Fibroblast of villous mesenchyme (primary cell): Measurements from ENCODE around the gene HNRNPM. TPM values are rescaled to one million over a fixed set of nuclear protein-coding genes. Genes with fewer than 3 reads are reported as not detected.

ENCODE experiments used
- DNase-seq: peaks from one replicate; pipeline ENCODE4 v3.0.0-alpha.2; 2010; ENCODE audit warnings: low read depth
- H3K4me3 ChIP-seq: 2 replicates; pipeline ENCODE4 v1.5.1; 2011; ENCODE audit warnings: low read depth, mild to moderate bottlenecking, low read length
- CTCF ChIP-seq: IDR thresholded peaks from 2 replicates; pipeline ENCODE4 v1.5.1; 2012; ENCODE audit warnings: low read depth, mild to moderate bottlenecking, low read length; ENCODE audit not compliant: insufficient read depth
- total RNA-seq: library from RNA; depleted of rRNA; stranded (reverse); fragments of >200 nt; gene quantifications from 2 replicates; pipeline ENCODE4 v1.2.3, GENCODE V29; 2012

HNRNPM gene
- total RNA-seq, 1 donor, result 41.9 TPM

GRCh38 chr19:8445488-8446001 lies 770 bp downstream of the HNRNPM start:
- TF ChIP-seq CTCF, result no peak
- peak overlapping the region; percentile 91 for H3K4me3 ChIP-seq
- peak; percentile 54 for DNase-seq

GRCh38 chr19:8446061-8446709 lies 1.4 kb downstream of the HNRNPM start:
- TF ChIP-seq CTCF, result no peak
- DNase-seq, result no peak
- H3K4me3 ChIP-seq, result peak overlapping the region; percentile 91

GRCh38 chr19:8449830-8450229 lies 5.1 kb downstream of the HNRNPM start:
- DNase-seq, result no peak
- no peak overlapping the region for H3K4me3 ChIP-seq
- no peak for TF ChIP-seq CTCF

DNA sequence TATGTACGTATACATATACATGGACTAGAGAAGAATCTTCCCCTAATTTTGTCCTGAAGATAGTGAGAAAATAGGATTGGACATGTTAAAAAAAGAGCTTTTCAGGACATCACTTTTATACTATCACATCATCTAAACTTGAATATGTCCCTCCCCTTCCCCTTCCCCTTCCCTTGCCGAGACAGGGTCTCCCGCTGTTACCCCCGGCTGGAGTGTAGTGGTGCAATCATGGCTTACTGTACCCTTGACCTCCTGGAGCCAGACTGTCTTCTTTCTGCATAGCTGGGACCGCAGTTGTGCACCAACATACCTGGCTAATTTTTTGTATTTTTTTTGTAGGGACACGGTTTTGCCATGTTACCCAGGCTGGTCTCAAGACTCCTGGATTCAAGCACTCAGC lies 6.6 kb downstream of the HNRNPM start:
- H3K4me3 ChIP-seq, result no peak overlapping the region
- no peak for DNase-seq
- TF ChIP-seq CTCF, result no peak

GRCh38 chr19:8451885-8452284 lies 7.1 kb downstream of the HNRNPM start:
- no peak for TF ChIP-seq CTCF
- DNase-seq, result peak; percentile 78

DNA sequence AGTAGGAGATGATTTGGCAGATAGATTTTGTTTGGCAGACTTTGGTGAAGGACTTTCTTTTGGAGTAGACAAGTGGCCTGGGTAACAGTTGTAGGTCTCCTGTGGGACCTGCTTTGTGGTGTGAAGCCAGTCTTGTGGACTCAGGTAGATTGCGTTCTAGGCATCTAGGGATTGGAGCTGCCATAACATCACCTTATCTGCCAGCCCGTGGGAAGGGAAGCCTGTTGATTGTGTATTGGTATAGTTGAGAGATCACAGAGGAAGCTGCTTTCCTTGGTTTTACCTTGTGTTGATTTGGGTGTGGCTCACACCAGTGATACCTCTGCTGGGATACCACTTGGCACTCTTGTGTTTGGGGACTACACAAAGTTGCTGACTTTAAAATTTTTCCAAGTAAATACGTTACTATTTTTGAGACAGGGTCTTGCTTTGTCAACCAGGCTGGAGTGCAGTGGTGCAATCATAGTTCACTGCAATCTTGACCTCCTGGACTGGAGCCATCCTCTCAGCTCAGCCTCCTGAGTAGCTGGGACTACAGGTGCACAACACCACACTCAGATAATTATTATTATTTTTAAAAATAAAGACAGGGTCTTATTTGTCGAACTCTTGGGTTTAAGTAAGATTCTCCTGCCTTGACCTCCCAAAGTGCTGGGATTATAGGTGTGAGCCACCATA lies 7.8 kb downstream of the HNRNPM start:
- no peak overlapping the region for H3K4me3 ChIP-seq
- DNase-seq, result no peak
- TF ChIP-seq CTCF, result no peak

More at GRCh38 chr19:8451885-8452284, 7.1 kb downstream of the HNRNPM start:
- H3K4me3 ChIP-seq, result no peak overlapping the region

DNA sequence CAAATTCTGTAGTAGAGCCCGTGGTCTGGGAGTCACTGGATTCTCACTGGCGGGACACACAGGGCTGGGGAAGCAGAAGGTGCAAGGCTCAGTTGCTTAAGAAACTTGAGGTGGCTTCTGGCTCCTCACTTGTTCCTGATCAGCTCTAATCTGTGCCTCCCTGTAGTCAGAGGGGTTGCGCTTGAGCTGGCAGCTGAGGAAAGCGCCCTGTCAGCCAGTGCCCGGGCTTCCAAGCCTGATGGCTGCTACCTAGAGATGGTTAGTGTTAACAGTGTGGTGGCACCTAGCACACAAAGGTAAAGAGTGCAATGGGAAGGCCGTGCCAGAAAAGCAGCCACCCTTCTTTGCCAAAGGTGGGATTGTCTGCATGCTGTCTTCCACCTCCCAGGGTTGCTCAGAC lies 8.8 kb downstream of the HNRNPM start:
- TF ChIP-seq CTCF, result no peak
- DNase-seq, result no peak
- no peak overlapping the region for H3K4me3 ChIP-seq
